ENCODE measurements around the gene PLXNA4. TPM values are rescaled to one million over a fixed set of nuclear protein-coding genes. Genes with fewer than 3 reads are reported as not detected.

PLXNA4 gene
- polyA plus RNA-seq, 2 of the 4 experiments (the other 2 are of a cell fraction): 0.12 to 0.34 TPM

GRCh38 chr7:132359743-132360142 is 216.5 kb downstream of the PLXNA4 start:
- POLR2A ChIA-PET: no interaction called here
- TF ChIP-seq CHD2 (IDR thresholded peaks at IDR 0.05; ENCODE audit: low read length, partially characterized antibody) (no peak), JUN (IDR thresholded peaks at IDR 0.05) (no peak), HDAC2 (IDR thresholded peaks at IDR 0.05) (no peak), REST (IDR thresholded peaks at IDR 0.05) (no peak), MAFK (IDR thresholded peaks at IDR 0.05; ENCODE audit: partially characterized antibody) (no peak), KDM1A (IDR thresholded peaks at IDR 0.05; ENCODE audit: low read depth) (no peak), ATOH8 (CRISPR knock-in tag; IDR thresholded peaks at IDR 0.05; ENCODE audit: low read depth) (no peak), EHF (CRISPR knock-in tag; IDR thresholded peaks at IDR 0.05) (no peak), HMGXB4 (CRISPR knock-in tag; IDR thresholded peaks at IDR 0.05; ENCODE audit: borderline replicate concordance) (no peak), KDM5A (IDR thresholded peaks at IDR 0.05) (no peak), NR3C1 (IDR thresholded peaks at IDR 0.05) (no peak), ZC3H11A (IDR thresholded peaks at IDR 0.05) (no peak), CBX2 (IDR thresholded peaks at IDR 0.05; ENCODE audit: borderline replicate concordance, low read depth) (no peak), HEYL (CRISPR knock-in tag; IDR thresholded peaks at IDR 0.05) (no peak)

GRCh38 chr7:132355048-132355447 is 221.2 kb downstream of the PLXNA4 start:
- ChIA-PET CTCF (no interaction called here), POLR2A (no interaction called here)
- 52% methylated on average over 5 of the region's 5 CpGs for WGBS (ENCODE audit: missing lambda C conversion rate)
- no peak overlapping the region for H3K27ac ChIP-seq
- ATAC-seq: no peak
- TF ChIP-seq E2F6 (IDR thresholded peaks at IDR 0.05; ENCODE audit: borderline replicate concordance, low read depth) (no peak), JUNB (IDR thresholded peaks at IDR 0.05) (no peak), NR3C1 (IDR thresholded peaks at IDR 0.05) (no peak), EHF (CRISPR knock-in tag; IDR thresholded peaks at IDR 0.05) (no peak), USF2 (IDR thresholded peaks at IDR 0.05) (no peak), ZNF302 (CRISPR knock-in tag; IDR thresholded peaks at IDR 0.05) (no peak), BHLHE40 (IDR thresholded peaks at IDR 0.05; ENCODE audit: low read depth, low read length) (no peak), KDM1A (IDR thresholded peaks at IDR 0.05; ENCODE audit: low read depth) (no peak), HOXB5 (CRISPR knock-in tag; IDR thresholded peaks at IDR 0.05) (no peak), HES2 (IDR thresholded peaks at IDR 0.05) (no peak), POLR2AphosphoS2 (conservative IDR thresholded peaks at IDR 0.05; ENCODE audit: low read length) (no peak), BCL3 (IDR thresholded peaks at IDR 0.05) (no peak), PBX3 (IDR thresholded peaks at IDR 0.05) (no peak)
- no peak for DNase-seq (ENCODE audit: low read depth in 1 of 2, low spot score in 1 of 2)
- H3K4me1 ChIP-seq: no peaks in the 10 kb centered on the region
- FAIRE-seq: no peak
- H3K9me3 ChIP-seq: 0 out of 3 replicates have a peak, but pooled peaks cover 2% of the 10 kb centered on the region
- H3K4me2 ChIP-seq: no peak overlapping the region
- no peak overlapping the region for H3K4me3 ChIP-seq

More at GRCh38 chr7:132359743-132360142, 216.5 kb downstream of the PLXNA4 start:
- 56% methylated on average over 3 of the region's 3 CpGs for WGBS (ENCODE audit: missing lambda C conversion rate)
- no peak for FAIRE-seq
- no peak for ATAC-seq
- H3K4me1 ChIP-seq: no peaks in the 10 kb centered on the region
- CTCF ChIA-PET: no interaction called here
- no peaks in the 10 kb centered on the region for H3K9me3 ChIP-seq
- DNase-seq (ENCODE audit: low read depth in 1 of 2, low spot score in 1 of 2): no peak
- H3K4me2 ChIP-seq: no peak overlapping the region
- H3K4me3 ChIP-seq: no peak overlapping the region
- H3K27ac ChIP-seq: no peak overlapping the region

Measured in A549 (cell line).